Heart right ventricle (tissue), 16 donors: ENCODE results near the gene MEX3A. TPM values are rescaled to one million over a fixed set of nuclear protein-coding genes. Genes with fewer than 3 reads are reported as not detected.

ENCODE experiments used
- ATAC-seq, 8 donors: fragments of 200-7000 bp; cut with Tn5 transposase; one replicate each; pipeline ENCODE4 v1.9.1; 2020; ENCODE audit warnings: mild to moderate bottlenecking in 8 of 8, moderate library complexity in 8 of 8, moderate number of reproducible peaks in 1 of 8
- DNase-seq, 2 donors: peaks; one replicate each; pipeline ENCODE4 v3.0.0-alpha.2; 2020
- H3K27ac ChIP-seq, 10 donors: fragments of 200-600 bp; sonication (generic) in 2 of 10; one replicate each; pipeline versions ENCODE4 v1.5.0 to v1.8.0; 2020 to 2022; ENCODE audit warnings: mild to moderate bottlenecking in 3 of 10
- H3K27me3 ChIP-seq, 7 donors: fragments of 200-600 bp; one replicate each; pipeline ENCODE4 v1.8.0; 2021 to 2022; ENCODE audit warnings: mild to moderate bottlenecking in 2 of 7
- H3K36me3 ChIP-seq, 9 donors: fragments of 200-600 bp; sonication (generic) in 1 of 9; one replicate each; pipeline versions ENCODE4 v1.5.0 to v1.8.0; 2020 to 2022; ENCODE audit warnings: mild to moderate bottlenecking in 2 of 9
- H3K4me1 ChIP-seq, 9 donors: fragments of 200-600 bp; sonication (generic) in 1 of 9; one replicate each; pipeline versions ENCODE4 v1.5.0 to v1.8.0; 2020 to 2022; ENCODE audit warnings: mild to moderate bottlenecking in 4 of 9
- H3K4me3 ChIP-seq, 10 donors: fragments of 200-600 bp; sonication (generic) in 2 of 10; one replicate each; pipeline versions ENCODE4 v1.5.0 to v1.8.0; 2020 to 2022; ENCODE audit warnings: mild to moderate bottlenecking in 7 of 10, moderate library complexity in 2 of 10
- H3K9me3 ChIP-seq, 11 donors: fragments of 200-600 bp in 10 of 11; sonication (generic) in 2 of 11; one replicate each; pipeline versions ENCODE4 v1.5.0 to v1.8.0; 2013 to 2022; ENCODE audit warnings: mild to moderate bottlenecking in 2 of 11, control low read depth in 1 of 11, moderate library complexity in 1 of 11
- WGBS, 2 donors: extraction: QIAGEN DNeasy Blood & Tissue Kit; methylation state at CpG; one replicate each; pipeline ENCODE4 v1.1.7; 2013; ENCODE audit warnings: inconsistent platforms in 1 of 2; 5-methylcytosine and 5-hydroxymethylcytosine counted together
- intact Hi-C, 10 donors: fragments of 100-400 bp; cut with DNase I; formaldehyde crosslinking; loops; one replicate each; pipeline versions ENCODE4 v1.11.1 to v1.14.2; 2022
- polyA plus RNA-seq, 2 donors: library from polyadenylated mRNA; stranded (reverse); fragments of 200-250 nt; gene quantifications; one replicate each; pipeline ENCODE4 v1.2.3, GENCODE V29; 2013
- total RNA-seq, 10 donors: library from RNA; stranded (reverse); fragmentation: NEBNext Ultra II Directional in 3 of 10; extraction: Animal tissue kit (Norgen Biotek cat#: 25700) in 3 of 10; gene quantifications; one replicate each; pipeline versions ENCODE4 v1.2.1 to v1.2.4, GENCODE V29; 2021 to 2023
- TF ChIP-seq, protein P1 (sequence below), 9 donors: fragments of 200-600 bp; sonication (generic) in 2 of 9; IDR thresholded peaks; one replicate each; pipeline versions ENCODE4 v1.5.0 to v1.8.0; 2021 to 2022; ENCODE audit warnings: antibody characterized with exemption in 9 of 9, mild to moderate bottlenecking in 5 of 9, moderate library complexity in 1 of 9
- donor health status: Arrhythmogenic right ventricular cardiomyopathy.
- donor health status: ischemic (EF 13 %, LVEDD 7.1; RV severe dilation, severe dysfunction).
- donor health status: healthy with polysubstance abuse.
- donor health status: DM: no; HTN: yes; CAD: no.
- donor health status: DM: no; HTN: no; CAD: no.
- donor health status: ischemic (EF 25% LVEDD 6.9; RV normal size, moderate dysfunction).
- donor health status: ischemic (EF 25% LVEDD 5.7; RV mildly dilated, moderate dysfunction).
- donor health status: healthy.
- donor health status: DM: yes; HTN: yes; CAD: no.
- donor health status: Ischemic cardiomyopathy.
- donor health status: ischemic (EF 35%, LVEDD 5.7; RV mildly dilated, moderate dysfunction).
- donor health status: nonischemic (EF 11% LVEDD 7.7; RV severe dilation, severe dysfunction).
- donor health status: DM: yes; HTN: yes; CAD: no.
- donor health status: PGD.
- donor health status: ischemic (EF 29% LVEDD 5.4; RV normal size, mild dysfunction).
- donor health status: nonischemic (EF 23%, LVEDD 6.1; RV moderate dilation, normal function).

MEX3A gene
- total and polyA plus RNA-seq, 12 donors, result 0.09 to 0.31 (median 0.19) TPM

DNA sequence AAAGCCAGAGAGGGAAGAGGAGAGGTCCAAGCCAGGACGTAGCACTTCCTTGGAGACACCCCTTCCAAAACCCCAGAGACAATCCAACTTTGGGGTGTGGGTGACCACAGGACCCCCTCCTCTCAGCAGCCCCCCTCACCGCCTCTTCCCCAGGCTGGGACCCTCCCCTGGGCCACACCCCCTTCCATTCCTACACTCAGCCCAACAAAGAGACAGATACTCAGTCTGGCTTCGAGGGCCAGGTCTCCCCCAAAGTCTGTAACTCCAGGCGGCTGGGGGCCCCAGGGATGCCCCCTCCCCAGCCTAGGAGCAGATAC is 1.4 kb downstream of the MEX3A start:
- TF ChIP-seq, protein P1, sequence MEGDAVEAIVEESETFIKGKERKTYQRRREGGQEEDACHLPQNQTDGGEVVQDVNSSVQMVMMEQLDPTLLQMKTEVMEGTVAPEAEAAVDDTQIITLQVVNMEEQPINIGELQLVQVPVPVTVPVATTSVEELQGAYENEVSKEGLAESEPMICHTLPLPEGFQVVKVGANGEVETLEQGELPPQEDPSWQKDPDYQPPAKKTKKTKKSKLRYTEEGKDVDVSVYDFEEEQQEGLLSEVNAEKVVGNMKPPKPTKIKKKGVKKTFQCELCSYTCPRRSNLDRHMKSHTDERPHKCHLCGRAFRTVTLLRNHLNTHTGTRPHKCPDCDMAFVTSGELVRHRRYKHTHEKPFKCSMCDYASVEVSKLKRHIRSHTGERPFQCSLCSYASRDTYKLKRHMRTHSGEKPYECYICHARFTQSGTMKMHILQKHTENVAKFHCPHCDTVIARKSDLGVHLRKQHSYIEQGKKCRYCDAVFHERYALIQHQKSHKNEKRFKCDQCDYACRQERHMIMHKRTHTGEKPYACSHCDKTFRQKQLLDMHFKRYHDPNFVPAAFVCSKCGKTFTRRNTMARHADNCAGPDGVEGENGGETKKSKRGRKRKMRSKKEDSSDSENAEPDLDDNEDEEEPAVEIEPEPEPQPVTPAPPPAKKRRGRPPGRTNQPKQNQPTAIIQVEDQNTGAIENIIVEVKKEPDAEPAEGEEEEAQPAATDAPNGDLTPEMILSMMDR (IDR thresholded peaks at IDR 0.05), result no peak
- Histone ChIP-seq H3K27ac (no peak overlapping the region), H3K4me3 (peak overlapping the region in 1 of 10 donors; percentile 83), H3K4me1 (peaks cover 7 to 39% (median 23%) of the 10 kb centered on the region in 9 donors), H3K36me3 (no peaks in the 10 kb centered on the region), H3K9me3 (no peaks in the 10 kb centered on the region), H3K27me3 (peaks cover 0 to 31% (median 0%) of the 10 kb centered on the region in 7 donors)
- 62 to 69% methylated on average over 4 of the region's 4 CpGs for WGBS, 2 donors
- no peak for ATAC-seq
- no peak for DNase-seq
- intact Hi-C loops, result no loop called here

DNA sequence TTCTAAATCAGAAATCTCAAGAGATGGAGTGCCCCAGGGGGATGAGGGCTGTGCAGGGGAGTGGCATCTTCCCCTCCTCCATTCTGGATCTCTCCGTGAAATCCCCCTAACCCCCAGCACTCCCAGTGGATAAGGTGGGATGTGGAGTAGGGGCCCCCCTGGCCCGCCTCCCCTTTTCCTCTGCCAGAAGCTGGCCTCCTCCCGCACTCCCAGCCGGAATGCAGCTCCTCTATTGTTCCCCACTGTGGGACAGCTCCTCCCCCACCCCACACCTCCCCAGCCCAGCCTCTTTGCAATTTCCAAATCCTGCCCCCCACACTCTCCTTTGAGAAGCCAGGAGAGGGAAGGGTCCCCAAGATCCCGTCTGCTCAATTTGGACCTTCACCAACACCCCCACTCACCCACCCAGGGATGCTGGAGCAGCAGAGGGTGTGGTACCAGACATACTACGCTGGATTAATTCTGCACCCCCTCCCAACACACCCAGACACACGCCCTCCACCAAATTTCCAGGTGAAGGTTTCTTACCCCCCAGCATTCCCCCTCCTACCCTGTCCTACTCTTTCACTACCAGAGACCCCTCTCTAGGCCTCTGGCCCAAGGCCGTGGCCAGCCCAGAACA is 1.9 kb downstream of the MEX3A start:
- DNase-seq, result no peak
- WGBS, 2 donors, result 64% methylated on average over 8 of the region's 8 CpGs

DNA sequence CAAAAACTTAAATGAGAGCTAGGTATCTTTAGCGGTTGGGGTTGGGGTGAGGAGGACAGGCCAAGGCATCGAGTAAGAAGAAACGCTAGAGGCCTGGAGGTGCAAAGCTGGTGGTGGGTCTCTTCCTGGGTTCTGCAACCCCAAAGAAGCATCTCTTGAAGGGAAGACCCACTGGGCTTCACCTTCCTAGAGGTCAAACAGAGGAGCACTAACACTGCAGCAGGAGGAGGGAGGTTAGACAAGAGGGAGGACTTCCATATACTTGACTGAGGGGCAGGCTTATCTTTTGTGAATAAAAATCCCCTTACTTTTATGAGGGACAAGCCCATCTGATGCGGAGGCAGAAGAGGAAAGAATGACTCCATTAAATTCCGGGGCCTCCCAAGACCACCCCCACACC is 2.5 kb downstream of the MEX3A start:
- ATAC-seq, result no peak
- DNase-seq, result no peak
- WGBS, 2 donors, result 78 to 79% methylated on average over 5 of the region's 5 CpGs
- H3K27me3 ChIP-seq, result peaks cover 0 to 21% (median 0%) of the 10 kb centered on the region in 7 donors
- H3K27ac ChIP-seq, result no peak overlapping the region
- intact Hi-C loops, result no loop called here
- TF ChIP-seq, protein P1 (IDR thresholded peaks at IDR 0.05), result no peak
- no peaks in the 10 kb centered on the region for H3K36me3 ChIP-seq
- H3K9me3 ChIP-seq, result no peaks in the 10 kb centered on the region
- H3K4me1 ChIP-seq, result peaks cover 12 to 47% (median 23%) of the 10 kb centered on the region in 9 donors
- no peak overlapping the region for H3K4me3 ChIP-seq

More for the DNA sequence above, 1.9 kb downstream of the MEX3A start:
- Histone ChIP-seq H3K27me3 (peaks cover 0 to 27% (median 0%) of the 10 kb centered on the region in 7 donors), H3K36me3 (no peaks in the 10 kb centered on the region), H3K9me3 (no peaks in the 10 kb centered on the region), H3K27ac (no peak overlapping the region), H3K4me3 (no peak overlapping the region), H3K4me1 (peaks cover 12 to 44% (median 23%) of the 10 kb centered on the region in 9 donors)
- ATAC-seq, result no peak
- intact Hi-C loops, result no loop called here
- TF ChIP-seq, protein P1 (IDR thresholded peaks at IDR 0.05), result no peak

DNA sequence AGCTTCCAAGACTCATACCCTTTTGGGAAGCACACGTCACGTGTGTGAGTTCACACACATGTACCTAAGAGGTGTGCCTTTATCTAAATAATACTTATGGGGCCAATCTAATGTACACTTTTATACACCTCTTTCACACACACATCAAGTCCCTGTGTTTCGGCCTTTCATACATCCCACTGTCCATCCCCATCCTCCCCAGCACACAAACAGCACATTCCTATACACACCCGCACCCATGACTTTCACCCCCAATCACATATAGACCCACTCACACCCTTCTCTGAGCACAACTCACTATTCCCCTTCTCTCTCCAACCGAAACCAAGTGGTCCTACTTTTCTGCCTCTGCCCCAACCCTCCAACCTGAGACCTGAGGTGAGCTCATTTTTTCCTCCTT is 3.5 kb downstream of the MEX3A start:
- Histone ChIP-seq H3K9me3 (no peaks in the 10 kb centered on the region), H3K4me3 (no peak overlapping the region), H3K27ac (no peak overlapping the region), H3K4me1 (peaks cover 12 to 46% (median 23%) of the 10 kb centered on the region in 9 donors), H3K27me3 (peaks cover 0 to 20% (median 0%) of the 10 kb centered on the region in 7 donors), H3K36me3 (no peaks in the 10 kb centered on the region)
- WGBS, 2 donors, result 93 to 94% methylated on average over 5 of the region's 5 CpGs
- intact Hi-C loops, result no loop called here
- no peak for DNase-seq
- TF ChIP-seq, protein P1 (IDR thresholded peaks at IDR 0.05), result no peak
- ATAC-seq, result no peak
